Activated CD4-positive, alpha-beta T cell treated with anti-CD3 and anti-CD28 coated beads, Interleukin-2, amount 10 ng/mL, durations not matched to agents 24 days and 14 days (primary cell): ENCODE data around the gene UBXN2A. TPM values are rescaled to one million over a fixed set of nuclear protein-coding genes. Genes with fewer than 3 reads are reported as not detected.
A peak's percentile ranks its signal among the peaks of the same experiment; 100 is the strongest.

Source experiments
- DNase-seq: peaks from one replicate; pipeline ENCODE4 v3.0.0; 2022
- H3K27ac Mint-ChIP-seq: one replicate; pipeline ENCODE4 v1.8.0; 2022; ENCODE audit warnings: mild to moderate bottlenecking, mixed read lengths
- H3K27me3 Mint-ChIP-seq: one replicate; pipeline ENCODE4 v1.8.0; 2022; ENCODE audit warnings: mixed read lengths
- H3K36me3 Mint-ChIP-seq: one replicate; pipeline ENCODE4 v1.8.0; 2022; ENCODE audit warnings: low read depth, mild to moderate bottlenecking, mixed read lengths
- H3K4me1 Mint-ChIP-seq: one replicate; pipeline ENCODE4 v1.8.0; 2021; ENCODE audit warnings: mixed read lengths
- H3K4me3 Mint-ChIP-seq: one replicate; pipeline ENCODE4 v1.8.0; 2022; ENCODE audit warnings: mild to moderate bottlenecking, moderate library complexity, mixed read lengths
- H3K9me3 Mint-ChIP-seq: one replicate; pipeline ENCODE4 v1.8.0; 2021; ENCODE audit warnings: mixed read lengths
- intact Hi-C: fragments of 100-400 bp; cut with micrococcal nuclease; formaldehyde crosslinking; loops from one replicate; pipeline ENCODE4 v1.15.1; 2023
- total RNA-seq: library from RNA; stranded (reverse); gene quantifications from 2 replicates; pipeline ENCODE4 v1.2.3, GENCODE V29; 2022

The UBXN2A gene
- total RNA-seq, 1 donor from 2014 or later, result 13.1 TPM

GRCh38 chr2:24049485-24050021, 109.3 kb downstream of the UBXN2A start, which contains the start of gene FKBP1B:
Gene FKBP1B, plus strand, starts transcription at chr2:24049741. Its CDS starts 109 bp downstream, at chr2:24049850.
- peaks cover 17% of the 10 kb centered on the region for H3K27me3 Mint-ChIP-seq
- peaks cover 3% of the 10 kb centered on the region for H3K36me3 Mint-ChIP-seq
- H3K27ac Mint-ChIP-seq, result peak within 1 kb of the TSS; percentile 21
- peaks cover 18% of the 10 kb centered on the region for H3K4me1 Mint-ChIP-seq
- H3K4me3 Mint-ChIP-seq, result no peak within 1 kb of the TSS
- H3K9me3 Mint-ChIP-seq, result no peaks in the 10 kb centered on the region
- intact Hi-C loops, result no loop called here
- DNase-seq, result peak; percentile 86

GRCh38 chr2:24050041-24050979, 110.0 kb downstream of the UBXN2A start:
- Mint-ChIP-seq H3K27ac (no peak overlapping the region), H3K36me3 (peaks cover 3% of the 10 kb centered on the region), H3K9me3 (no peaks in the 10 kb centered on the region), H3K4me1 (peaks cover 15% of the 10 kb centered on the region), H3K4me3 (no peak overlapping the region), H3K27me3 (peaks cover 17% of the 10 kb centered on the region)
- peak; percentile 74 for DNase-seq
- intact Hi-C loops, result no loop called here

- Mint-ChIP-seq H3K9me3 (no peaks in the 10 kb centered on the region), H3K27me3 (peaks cover 17% of the 10 kb centered on the region), H3K4me3 (no peak overlapping the region), H3K4me1 (peaks cover 8% of the 10 kb centered on the region), H3K36me3 (peaks cover 3% of the 10 kb centered on the region), H3K27ac (no peak overlapping the region)
- intact Hi-C loops, result no loop called here
- DNase-seq, result no peak
These were observed 111.6 kb downstream of the UBXN2A start for GRCh38 chr2:24051833-24052232.

DNA sequence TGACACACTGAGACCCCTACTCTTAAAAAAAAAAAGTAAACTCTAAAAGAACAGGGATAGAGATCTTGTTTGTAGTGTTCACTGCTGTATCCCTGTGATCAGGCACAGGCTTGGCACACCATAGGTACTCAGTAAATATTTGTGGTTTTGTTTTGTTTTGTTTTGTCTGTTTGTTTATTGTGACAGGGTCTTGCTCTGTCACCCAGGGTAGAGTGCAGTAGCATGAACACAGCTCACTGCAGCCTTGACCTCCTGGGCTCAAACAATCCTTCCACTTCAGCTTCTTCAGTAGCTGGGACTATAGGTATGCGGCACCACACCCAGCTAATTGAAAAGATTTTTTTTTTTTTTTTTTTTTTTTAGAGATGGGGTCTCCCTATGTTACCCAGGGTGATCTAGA, 112.7 kb downstream of the UBXN2A start:
- Mint-ChIP-seq H3K4me1 (no peaks in the 10 kb centered on the region), H3K27me3 (peaks cover 15% of the 10 kb centered on the region), H3K36me3 (no peaks in the 10 kb centered on the region), H3K27ac (no peak overlapping the region), H3K9me3 (no peaks in the 10 kb centered on the region), H3K4me3 (no peak overlapping the region)
- intact Hi-C loops, result no loop called here
- no peak for DNase-seq

Other genes starting within 250 kb of the UBXN2A start
- gene ATAD2B, start 13.3 kb upstream of the UBXN2A start, total RNA-seq, result 23.9 and 24.3 TPM in 2 replicates
- gene MFSD2B, start 69.6 kb downstream of the UBXN2A start, total RNA-seq, result 0.14 TPM in 1 of 2 replicates, not detected in the other
- gene WDCP, start 106.9 kb downstream of the UBXN2A start, total RNA-seq, result 22.9 and 25.0 TPM in 2 replicates
- 0.43 and 0.51 TPM in 2 replicates for gene FKBP1B, start 109.3 kb downstream of the UBXN2A start, total RNA-seq
- 143 and 154 TPM in 2 replicates for gene SF3B6, start 135.9 kb downstream of the UBXN2A start, total RNA-seq
- 1.2 and 2.0 TPM in 2 replicates for gene TP53I3, start 144.4 kb downstream of the UBXN2A start, total RNA-seq
- gene PFN4, start 182.9 kb downstream of the UBXN2A start, total RNA-seq, result 0.47 TPM in 1 of 2 replicates, not detected in the other
- gene FAM228B, start 183.0 kb downstream of the UBXN2A start, total RNA-seq, result 3.2 and 4.7 TPM in 2 replicates
- gene FAM228A, start 234.6 kb downstream of the UBXN2A start, total RNA-seq, result not detected in 2 replicates